A549 (cell line): ENCODE results near the gene SLC24A3. TPM values are rescaled to one million over a fixed set of nuclear protein-coding genes. Genes with fewer than 3 reads are reported as not detected.

ENCODE experiments used
- ATAC-seq, 2 experiments: fragments of 200-7000 bp in 1 of 2; fragments of >200 bp in 1 of 2; cut with Nextera tagmentation in 1 of 2; cut with Tn5 transposase in 1 of 2; 3 replicates each; pipeline versions ENCODE4 v1.8.0 to v1.9.1; 2018 to 2020; ENCODE audit warnings: mild to moderate bottlenecking in 1 of 2, moderate library complexity in 1 of 2
- CTCF ChIA-PET: fragments of 300-600 bp; sonication (Branson Sonifier 250); formaldehyde crosslinking; extraction: SDS; loops from one replicate; lab custom pipeline; 2021; ENCODE audit warnings: antibody characterized with exemption, inconsistent platforms; lab: Yijun Ruan, JAX
- POLR2A ChIA-PET: fragments of 350-600 bp; formaldehyde crosslinking; extraction: SDS; loops from one replicate; lab custom pipeline; 2021; ENCODE audit warnings: antibody characterized with exemption, inconsistent platforms; lab: Yijun Ruan, JAX
- DNase-seq, 2 experiments: peaks; one replicate each; pipeline versions ENCODE4 v3.0.0 to v3.0.0-alpha.2; 2011 to 2016; ENCODE audit warnings: low read depth in 1 of 2, low spot score in 1 of 2
- FAIRE-seq: peaks from 2 replicates; lab custom pipeline; 2011; peaks lifted over from hg19 to GRCh38; lab: Jason Lieb, UNC
- H3K27ac ChIP-seq, 2 experiments: fragments of >200 bp; sonication (Bioruptor Twin); formaldehyde crosslinking; 3 replicates each; pipeline ENCODE4 v1.5.1; 2016 to 2017
- H3K4me1 ChIP-seq: fragments of >200 bp; sonication (Bioruptor Twin); formaldehyde crosslinking; 3 replicates; pipeline ENCODE4 v1.6.1; 2016
- H3K4me2 ChIP-seq: fragments of >200 bp; sonication (Bioruptor Twin); formaldehyde crosslinking; 3 replicates; pipeline ENCODE4 v1.6.1; 2016
- H3K4me3 ChIP-seq: fragments of >200 bp; sonication (Bioruptor Twin); formaldehyde crosslinking; 3 replicates; pipeline ENCODE4 v1.5.1; 2016
- H3K9me3 ChIP-seq: fragments of >200 bp; sonication (Bioruptor Twin); formaldehyde crosslinking; 3 replicates; pipeline ENCODE4 v1.6.1; 2016
- BHLHE40 ChIP-seq: IDR thresholded peaks from 2 replicates; pipeline ENCODE4 v1.6.1; 2012; ENCODE audit warnings: low read depth, low read length, inconsistent platforms
- EHMT2 ChIP-seq: fragments of 200-600 bp; sonication (generic); IDR thresholded peaks from 2 replicates; pipeline ENCODE4 v1.6.1; 2016; ENCODE audit warnings: antibody characterized with exemption, low read depth, mild to moderate bottlenecking, moderate library complexity
- ESRRA ChIP-seq: fragments of 150-350 bp; IDR thresholded peaks from 2 replicates; pipeline ENCODE4 v1.6.1; 2014; ENCODE audit warnings: mild to moderate bottlenecking, low read length, borderline replicate concordance
- FOSB ChIP-seq: fragments of 250-450 bp; sonication (Bioruptor Pico); IDR thresholded peaks from 2 replicates; pipeline ENCODE4 v1.5.0; 2020; ENCODE audit warnings: mild to moderate bottlenecking, moderate library complexity
- FOXS1 ChIP-seq: fragments of 250-450 bp; sonication (Bioruptor Pico); IDR thresholded peaks from 2 replicates; pipeline ENCODE4 v1.5.0; 2020; ENCODE audit warnings: mild to moderate bottlenecking, moderate library complexity
- GATA3 ChIP-seq: IDR thresholded peaks from 2 replicates; pipeline ENCODE4 v1.6.1; 2012; ENCODE audit warnings: borderline replicate concordance
- HDAC2 ChIP-seq: fragments of 200-600 bp; sonication (generic); IDR thresholded peaks from 2 replicates; pipeline ENCODE4 v1.6.1; 2016
- HOXB5 ChIP-seq: fragments of 250-450 bp; sonication (Bioruptor Pico); IDR thresholded peaks from 2 replicates; pipeline ENCODE4 v1.5.0; 2020; ENCODE audit warnings: mild to moderate bottlenecking, moderate library complexity
- KDM1A ChIP-seq: fragments of 200-600 bp; sonication (generic); IDR thresholded peaks from 2 replicates; pipeline ENCODE4 v1.6.1; 2016; ENCODE audit warnings: low read depth, mild to moderate bottlenecking
- KDM5A ChIP-seq: fragments of 200-600 bp; sonication (generic); IDR thresholded peaks from 2 replicates; pipeline ENCODE4 v1.6.1; 2016; ENCODE audit warnings: antibody characterized with exemption, mild to moderate bottlenecking
- MAFK ChIP-seq: fragments of 450-650 bp; IDR thresholded peaks from 2 replicates; pipeline ENCODE4 v1.6.1; 2014; ENCODE audit not compliant: partially characterized antibody
- POLR2A ChIP-seq: IDR thresholded peaks from 2 replicates; pipeline ENCODE4 v1.6.1; 2012; ENCODE audit warnings: mild to moderate bottlenecking, low read length
- RCOR1 ChIP-seq: fragments of 150-350 bp; IDR thresholded peaks from 2 replicates; pipeline ENCODE4 v1.6.1; 2014; ENCODE audit warnings: antibody characterized with exemption, low read length, low read depth
- RNF2 ChIP-seq: fragments of 200-600 bp; sonication (generic); IDR thresholded peaks from 2 replicates; pipeline ENCODE4 v1.6.1; 2016; ENCODE audit warnings: low read depth, mild to moderate bottlenecking, antibody characterized with exemption, moderate library complexity, borderline replicate concordance
- SMC3 ChIP-seq: fragments of >200 bp; sonication (Bioruptor Twin); formaldehyde crosslinking; IDR thresholded peaks from 3 replicates; pipeline ENCODE4 v1.6.1; 2018; ENCODE audit warnings: inconsistent platforms
- ZFP36 ChIP-seq: fragments of 450-650 bp; IDR thresholded peaks from 2 replicates; pipeline ENCODE4 v1.6.1; 2014; ENCODE audit warnings: borderline replicate concordance; ENCODE audit not compliant: partially characterized antibody
- WGBS: methylation state at CpG from one replicate; pipeline ENCODE4 v1.1.6; 2017; ENCODE audit errors: missing lambda C conversion rate; 5-methylcytosine and 5-hydroxymethylcytosine counted together
- polyA plus RNA-seq, 4 experiments: library from polyadenylated mRNA; depleted of rRNA in 3 of 4; stranded (reverse); fragments of >200 nt; fragmentation: RNase III in 1 of 4; extraction: RNeasy Plus Mini Kit Qiagen cat#74134 plus additional on column Dnase treatment in 1 of 4; gene quantifications; 2 replicates in 3 of 4; 3 replicates in 1 of 4; pipeline ENCODE4 v1.2.3, GENCODE V29; 2011 to 2017
- TF ChIP-seq, protein P1 (sequence below): fragments of 150-350 bp; IDR thresholded peaks from 2 replicates; pipeline ENCODE4 v1.6.1; 2014; ENCODE audit warnings: low read depth, mild to moderate bottlenecking, low read length
- TF ChIP-seq, protein P2 (sequence below): fragments of 250-450 bp; sonication (Bioruptor Pico); IDR thresholded peaks from 2 replicates; pipeline ENCODE4 v1.5.0; 2020; ENCODE audit warnings: low read depth, mild to moderate bottlenecking, moderate library complexity
- TF ChIP-seq, protein P3 (sequence below): fragments of >200 bp; sonication (Bioruptor Twin); formaldehyde crosslinking; IDR thresholded peaks from 3 replicates; pipeline ENCODE4 v1.6.1; 2016
- TF ChIP-seq, protein P4 (sequence below): IDR thresholded peaks from 2 replicates; pipeline ENCODE4 v1.6.1; 2012; ENCODE audit warnings: low read depth, borderline replicate concordance
- TF ChIP-seq, protein P5 (sequence below): IDR thresholded peaks from 2 replicates; pipeline ENCODE4 v1.6.1; 2012

The SLC24A3 gene
- polyA plus RNA-seq, 2 of the 4 experiments (the other 2 are of a cell fraction): 0.08 TPM; not detected in 1

DNA sequence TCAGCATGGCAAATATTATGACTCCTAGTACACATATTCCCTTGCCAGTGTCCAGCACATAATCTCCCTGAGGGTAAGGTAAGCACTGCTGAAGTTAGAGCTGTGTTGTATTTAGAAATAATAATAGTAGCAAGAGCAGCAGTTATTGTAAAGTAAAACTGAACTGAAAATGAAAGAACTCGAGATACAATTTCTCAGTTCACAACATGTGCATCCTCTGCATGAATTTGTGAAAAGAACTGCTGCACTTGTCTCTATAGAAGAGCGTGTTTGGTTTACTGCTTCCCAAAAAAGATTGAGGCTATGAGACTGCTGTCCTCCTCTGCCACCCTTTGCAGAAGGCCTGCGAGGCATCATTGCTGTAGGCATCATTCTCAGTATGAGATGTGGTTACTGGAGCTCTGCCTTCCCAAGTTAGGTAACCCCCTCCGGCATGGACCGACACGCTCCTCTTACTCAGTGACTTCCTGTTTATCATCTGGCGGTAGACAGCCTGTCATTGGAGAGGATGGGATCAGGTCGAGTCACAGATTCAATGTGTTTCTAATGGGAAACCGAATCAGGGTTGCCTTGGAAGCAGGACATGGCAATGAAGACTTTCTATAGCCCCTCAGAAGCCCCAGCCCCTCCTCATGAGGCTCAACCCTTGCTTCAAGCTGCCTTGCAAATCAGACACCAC, 48.1 kb downstream of the SLC24A3 start:
- DNase-seq: no peak
- Histone ChIP-seq H3K9me3 (no peaks in the 10 kb centered on the region), H3K4me2 (no peak overlapping the region), H3K27ac (no peak overlapping the region), H3K4me3 (no peak overlapping the region), H3K4me1 (no peaks in the 10 kb centered on the region)
- FAIRE-seq: no peak
- ATAC-seq: no peak
- ChIA-PET CTCF (interaction anchor here (1.2 kb wide), 1 partner anchor 17 kb away, joined by 5 read pairs; no protein-coding TSS in a partner anchor), POLR2A (no interaction called here)
- no peak for TF ChIP-seq RNF2
- TF ChIP-seq, protein P1, sequence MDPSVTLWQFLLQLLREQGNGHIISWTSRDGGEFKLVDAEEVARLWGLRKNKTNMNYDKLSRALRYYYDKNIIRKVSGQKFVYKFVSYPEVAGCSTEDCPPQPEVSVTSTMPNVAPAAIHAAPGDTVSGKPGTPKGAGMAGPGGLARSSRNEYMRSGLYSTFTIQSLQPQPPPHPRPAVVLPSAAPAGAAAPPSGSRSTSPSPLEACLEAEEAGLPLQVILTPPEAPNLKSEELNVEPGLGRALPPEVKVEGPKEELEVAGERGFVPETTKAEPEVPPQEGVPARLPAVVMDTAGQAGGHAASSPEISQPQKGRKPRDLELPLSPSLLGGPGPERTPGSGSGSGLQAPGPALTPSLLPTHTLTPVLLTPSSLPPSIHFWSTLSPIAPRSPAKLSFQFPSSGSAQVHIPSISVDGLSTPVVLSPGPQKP: no peak
- TF ChIP-seq ESRRA: no peak
- TF ChIP-seq, protein P2, sequence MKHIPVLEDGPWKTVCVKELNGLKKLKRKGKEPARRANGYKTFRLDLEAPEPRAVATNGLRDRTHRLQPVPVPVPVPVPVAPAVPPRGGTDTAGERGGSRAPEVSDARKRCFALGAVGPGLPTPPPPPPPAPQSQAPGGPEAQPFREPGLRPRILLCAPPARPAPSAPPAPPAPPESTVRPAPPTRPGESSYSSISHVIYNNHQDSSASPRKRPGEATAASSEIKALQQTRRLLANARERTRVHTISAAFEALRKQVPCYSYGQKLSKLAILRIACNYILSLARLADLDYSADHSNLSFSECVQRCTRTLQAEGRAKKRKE (CRISPR knock-in tag): no peak
- no peak for TF ChIP-seq KDM5A
- no peak for TF ChIP-seq HDAC2
- TF ChIP-seq FOXS1 (CRISPR knock-in tag): no peak
- no peak for TF ChIP-seq RCOR1
- no peak for TF ChIP-seq FOSB (CRISPR knock-in tag)
- TF ChIP-seq EHMT2: no peak
- no peak for TF ChIP-seq POLR2A
- no peak for TF ChIP-seq MAFK
- TF ChIP-seq, protein P3, sequence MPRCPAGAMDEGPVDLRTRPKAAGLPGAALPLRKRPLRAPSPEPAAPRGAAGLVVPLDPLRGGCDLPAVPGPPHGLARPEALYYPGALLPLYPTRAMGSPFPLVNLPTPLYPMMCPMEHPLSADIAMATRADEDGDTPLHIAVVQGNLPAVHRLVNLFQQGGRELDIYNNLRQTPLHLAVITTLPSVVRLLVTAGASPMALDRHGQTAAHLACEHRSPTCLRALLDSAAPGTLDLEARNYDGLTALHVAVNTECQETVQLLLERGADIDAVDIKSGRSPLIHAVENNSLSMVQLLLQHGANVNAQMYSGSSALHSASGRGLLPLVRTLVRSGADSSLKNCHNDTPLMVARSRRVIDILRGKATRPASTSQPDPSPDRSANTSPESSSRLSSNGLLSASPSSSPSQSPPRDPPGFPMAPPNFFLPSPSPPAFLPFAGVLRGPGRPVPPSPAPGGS: no peak
- TF ChIP-seq KDM1A: no peak
- no peak for TF ChIP-seq BHLHE40
- TF ChIP-seq HOXB5: no peak
- TF ChIP-seq, protein P4, sequence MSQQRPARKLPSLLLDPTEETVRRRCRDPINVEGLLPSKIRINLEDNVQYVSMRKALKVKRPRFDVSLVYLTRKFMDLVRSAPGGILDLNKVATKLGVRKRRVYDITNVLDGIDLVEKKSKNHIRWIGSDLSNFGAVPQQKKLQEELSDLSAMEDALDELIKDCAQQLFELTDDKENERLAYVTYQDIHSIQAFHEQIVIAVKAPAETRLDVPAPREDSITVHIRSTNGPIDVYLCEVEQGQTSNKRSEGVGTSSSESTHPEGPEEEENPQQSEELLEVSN: no peak
- TF ChIP-seq, protein P5, sequence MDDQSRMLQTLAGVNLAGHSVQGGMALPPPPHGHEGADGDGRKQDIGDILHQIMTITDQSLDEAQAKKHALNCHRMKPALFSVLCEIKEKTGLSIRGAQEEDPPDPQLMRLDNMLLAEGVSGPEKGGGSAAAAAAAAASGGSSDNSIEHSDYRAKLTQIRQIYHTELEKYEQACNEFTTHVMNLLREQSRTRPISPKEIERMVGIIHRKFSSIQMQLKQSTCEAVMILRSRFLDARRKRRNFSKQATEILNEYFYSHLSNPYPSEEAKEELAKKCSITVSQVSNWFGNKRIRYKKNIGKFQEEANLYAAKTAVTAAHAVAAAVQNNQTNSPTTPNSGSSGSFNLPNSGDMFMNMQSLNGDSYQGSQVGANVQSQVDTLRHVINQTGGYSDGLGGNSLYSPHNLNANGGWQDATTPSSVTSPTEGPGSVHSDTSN: no peak
- 12% methylated on average over 9 of the region's 9 CpGs for WGBS

DNA sequence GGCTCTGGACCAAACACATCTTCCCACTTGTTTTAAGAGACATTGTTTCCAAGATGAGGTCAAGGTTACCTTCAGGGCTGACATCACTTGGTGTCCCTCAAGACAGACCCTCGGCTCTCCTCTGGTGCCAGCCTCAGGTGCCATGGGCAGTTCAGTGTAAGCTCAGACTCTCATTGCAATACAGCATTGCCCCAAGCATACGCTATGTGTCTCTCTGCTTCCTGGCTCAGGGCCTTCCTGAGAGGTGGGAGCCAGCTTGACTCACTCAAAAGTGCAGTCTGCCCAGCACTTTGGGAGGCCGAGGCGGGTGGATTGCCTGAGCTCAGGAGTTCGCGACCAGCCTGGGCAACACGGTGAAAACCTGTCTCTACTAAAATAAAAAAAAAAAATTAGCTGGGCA, 51.7 kb downstream of the SLC24A3 start:
- no peak overlapping the region for H3K27ac ChIP-seq
- TF ChIP-seq GATA3 (no peak), HOXB5 (no peak), ZFP36 (no peak), SMC3 (no peak)
- H3K4me2 ChIP-seq: no peak overlapping the region
- CTCF ChIA-PET: no interaction called here
- H3K4me1 ChIP-seq: no peaks in the 10 kb centered on the region
- no peak for DNase-seq
- POLR2A ChIA-PET: no interaction called here
- no peak overlapping the region for H3K4me3 ChIP-seq
- no peaks in the 10 kb centered on the region for H3K9me3 ChIP-seq
- FAIRE-seq: no peak
- no peak for ATAC-seq
- 38% methylated on average over 7 of the region's 7 CpGs for WGBS
